Daoy (cell line): ENCODE results near the gene STK24. TPM values are rescaled to one million over a fixed set of nuclear protein-coding genes. Genes with fewer than 3 reads are reported as not detected.

Experiments
- DNase-seq: peaks from one replicate; pipeline ENCODE4 v3.0.0-alpha.2; 2015; ENCODE audit warnings: low read depth
- total RNA-seq: library from RNA; depleted of rRNA; stranded (reverse); fragments of >200 nt; shearing (Covaris generic); gene quantifications from 2 replicates; pipeline ENCODE4 v1.2.3, GENCODE V29; 2014

STK24 gene
- total RNA-seq, 1 experiment from 2014 or later, result 62.6 TPM

DNA sequence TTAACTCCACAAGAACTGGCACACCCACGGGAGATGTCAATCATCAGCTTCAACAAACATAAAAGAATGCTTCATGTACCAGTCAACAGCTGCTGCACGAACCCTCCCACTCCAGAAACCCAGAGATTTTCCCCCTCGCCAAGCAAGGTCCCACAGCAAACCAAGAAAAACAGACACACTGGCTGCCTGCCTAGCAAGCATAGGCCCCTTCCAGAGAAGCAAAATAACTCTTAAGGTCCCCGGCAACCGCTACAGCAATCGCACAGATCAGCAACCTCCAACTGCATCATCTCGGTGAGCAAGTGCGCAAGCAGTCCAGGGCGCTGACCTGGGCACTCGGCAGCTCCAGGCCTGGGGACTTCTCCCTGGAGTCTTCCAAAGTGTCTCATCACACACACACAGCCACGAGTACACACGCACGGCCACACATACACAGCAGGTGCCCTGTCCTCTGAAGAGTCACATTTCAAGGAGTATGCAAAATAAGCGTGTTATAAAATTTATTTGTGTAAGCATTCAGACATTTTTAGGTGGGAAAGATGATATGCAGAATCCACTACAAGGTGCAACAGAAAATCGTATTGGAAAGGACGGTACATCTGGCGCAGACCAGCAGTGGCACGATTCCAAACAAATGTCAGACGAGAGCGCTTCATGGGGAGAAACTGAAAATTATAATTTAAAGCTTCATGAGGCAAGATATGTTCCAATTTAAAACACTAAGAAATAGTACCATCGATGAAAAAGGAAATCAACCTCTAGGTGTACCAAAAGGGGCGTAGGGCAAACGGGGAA is 125.0 kb downstream of the STK24 start:
- no peak for DNase-seq

DNA sequence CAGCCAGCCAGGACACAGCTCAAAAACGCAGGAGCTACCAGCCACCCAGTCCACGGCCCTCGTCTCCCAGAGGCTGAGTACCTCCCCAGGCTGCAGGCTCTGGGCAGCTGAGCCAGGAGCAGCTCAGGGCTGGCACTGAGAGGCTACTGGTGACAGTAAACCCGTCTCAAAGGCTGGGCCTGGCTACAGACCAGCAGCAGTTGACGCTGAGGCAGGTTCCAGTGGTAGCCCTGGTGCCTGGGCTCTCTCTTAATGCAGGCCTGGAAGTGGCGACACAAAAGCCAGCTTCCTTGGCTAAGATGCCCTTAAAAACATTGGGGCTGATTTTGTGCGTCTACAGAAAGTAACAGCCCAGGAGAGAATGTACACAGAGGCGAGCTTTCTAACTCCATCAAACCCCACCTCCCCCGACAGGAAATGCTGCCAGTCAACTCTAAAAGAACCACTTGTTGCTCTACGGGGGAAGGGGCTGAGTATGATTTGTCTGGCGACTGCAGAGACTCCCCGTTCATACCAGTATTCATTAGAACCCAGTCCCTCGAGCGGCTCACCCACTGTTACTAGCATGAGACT is 126.3 kb downstream of the STK24 start:
- no peak for DNase-seq

- no peak for DNase-seq
These were observed 126.9 kb downstream of the STK24 start for GRCh38 chr13:98450026-98450425.

GRCh38 chr13:98449273-98449672 is 127.6 kb downstream of the STK24 start:
- no peak for DNase-seq

GRCh38 chr13:98448642-98448928 is 128.3 kb downstream of the STK24 start:
- DNase-seq, result no peak

- peak; percentile 30 for DNase-seq
These were observed 128.8 kb downstream of the STK24 start for GRCh38 chr13:98447881-98448641.

DNA sequence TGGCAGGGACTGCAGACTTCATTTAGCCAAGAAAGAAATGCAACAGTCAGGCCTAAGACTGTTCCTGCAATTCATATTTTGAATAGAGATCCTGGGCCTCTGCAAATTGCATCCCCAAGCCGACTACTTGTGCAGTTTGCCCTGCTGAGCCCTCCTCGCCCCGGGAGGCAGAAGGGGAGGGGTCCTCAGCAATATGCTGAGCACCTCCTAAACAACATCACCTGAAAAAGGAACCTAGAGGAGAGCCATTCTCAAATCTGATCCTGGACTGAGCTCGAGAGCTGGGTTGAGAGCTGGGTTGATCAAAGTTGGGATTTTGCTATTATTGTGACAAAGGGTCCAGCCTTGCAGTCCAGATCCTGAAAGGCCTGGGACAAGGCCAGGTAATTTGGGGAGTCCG is 129.8 kb downstream of the STK24 start:
- no peak for DNase-seq

- DNase-seq, result no peak
These were observed 130.7 kb downstream of the STK24 start for GRCh38 chr13:98446234-98446621.

DNA sequence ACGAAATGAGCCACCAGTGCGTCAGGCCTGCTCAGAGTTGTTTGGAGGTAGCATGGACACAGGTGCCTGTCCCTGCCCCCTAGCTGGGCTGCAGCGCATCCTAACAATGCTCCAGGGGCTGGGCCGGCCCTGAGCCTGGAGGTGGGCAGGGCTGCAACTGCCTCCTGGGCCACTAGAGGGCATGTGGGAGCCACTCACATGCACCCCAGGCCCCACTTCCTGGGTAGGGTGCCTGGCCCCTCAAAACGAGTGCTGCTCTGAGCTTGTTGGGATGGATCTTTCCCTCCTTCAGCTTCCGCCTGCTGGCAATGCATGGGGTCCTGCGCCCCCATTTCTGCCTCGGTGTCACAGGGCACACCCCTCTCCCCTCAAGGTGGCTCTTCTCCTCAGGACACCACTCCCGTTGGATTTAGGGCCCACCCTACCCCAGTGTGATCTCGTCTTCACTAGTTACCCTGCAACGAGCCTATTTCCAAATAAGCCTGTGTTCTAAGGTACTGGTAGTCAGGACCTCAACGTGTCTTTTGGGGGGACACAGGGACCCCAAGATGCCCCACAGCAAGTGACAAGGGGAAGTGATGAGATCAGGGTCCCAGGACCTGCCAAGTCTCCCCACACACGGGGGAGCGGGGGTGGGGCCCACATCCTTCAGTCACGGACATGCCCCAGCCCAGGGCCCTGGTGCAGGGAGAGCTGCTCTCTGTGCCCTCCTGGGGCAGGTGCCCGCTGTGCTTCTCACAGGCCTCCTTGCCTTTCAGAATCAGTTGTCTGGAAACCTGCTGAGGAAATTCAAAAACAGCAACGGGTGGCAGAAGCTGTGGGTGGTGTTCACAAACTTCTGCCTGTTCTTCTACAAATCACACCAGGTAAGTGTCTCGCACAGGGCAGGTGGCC is 131.3 kb downstream of the STK24 start:
- DNase-seq, result peak; percentile 69

DNA sequence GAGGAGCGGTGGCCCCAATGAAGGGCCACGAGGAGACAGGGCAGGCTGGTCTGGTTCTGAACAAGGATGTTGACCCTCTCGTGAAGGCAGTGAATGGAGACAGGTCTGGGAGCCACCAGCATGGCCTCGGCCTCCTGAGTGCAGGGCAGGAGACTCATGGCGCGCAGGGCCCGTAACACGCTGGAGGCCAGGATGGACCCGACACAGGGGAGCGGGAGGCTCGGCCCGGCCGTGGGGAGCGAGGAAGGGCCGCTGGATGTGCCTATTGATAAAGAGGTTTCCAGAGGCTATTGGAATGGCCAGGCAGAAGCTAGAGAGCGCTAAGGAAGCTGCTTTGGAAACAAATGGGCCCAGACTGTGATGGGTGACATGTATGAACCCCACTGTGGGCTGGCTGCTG is 132.5 kb downstream of the STK24 start:
- no peak for DNase-seq

DNA sequence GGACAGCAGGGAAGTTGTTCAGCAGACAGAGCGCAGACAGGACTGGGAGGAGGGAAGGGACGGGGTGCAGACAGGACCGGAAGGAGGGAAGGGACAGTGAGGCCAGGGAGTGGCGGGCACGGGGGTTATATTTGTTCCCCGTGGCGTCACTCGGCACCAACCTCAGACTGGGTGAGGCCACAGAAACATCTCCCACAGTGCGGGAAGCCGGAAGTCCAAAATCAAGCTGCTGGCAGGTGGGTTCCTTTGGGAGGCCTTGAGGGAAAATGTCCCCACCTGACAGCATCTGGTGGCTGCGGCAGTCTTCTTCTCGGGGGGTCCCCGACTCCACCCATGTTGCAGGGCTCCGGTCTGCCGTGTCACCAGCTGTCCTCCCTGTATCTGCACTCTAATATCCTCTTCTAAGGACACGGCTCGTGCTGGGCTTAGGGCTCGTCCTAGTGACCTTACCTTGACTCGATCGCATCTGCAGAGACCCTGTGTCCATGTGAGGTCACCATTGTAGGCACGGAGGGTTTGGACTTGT is 133.0 kb downstream of the STK24 start:
- DNase-seq, result no peak

- peak; percentile 72 for DNase-seq
These were observed 133.6 kb downstream of the STK24 start for GRCh38 chr13:98443329-98443728.

GRCh38 chr13:98442391-98443230 is 134.3 kb downstream of the STK24 start:
- DNase-seq, result no peak

- no peak for DNase-seq
These were observed 135.7 kb downstream of the STK24 start for GRCh38 chr13:98441056-98441676.

DNA sequence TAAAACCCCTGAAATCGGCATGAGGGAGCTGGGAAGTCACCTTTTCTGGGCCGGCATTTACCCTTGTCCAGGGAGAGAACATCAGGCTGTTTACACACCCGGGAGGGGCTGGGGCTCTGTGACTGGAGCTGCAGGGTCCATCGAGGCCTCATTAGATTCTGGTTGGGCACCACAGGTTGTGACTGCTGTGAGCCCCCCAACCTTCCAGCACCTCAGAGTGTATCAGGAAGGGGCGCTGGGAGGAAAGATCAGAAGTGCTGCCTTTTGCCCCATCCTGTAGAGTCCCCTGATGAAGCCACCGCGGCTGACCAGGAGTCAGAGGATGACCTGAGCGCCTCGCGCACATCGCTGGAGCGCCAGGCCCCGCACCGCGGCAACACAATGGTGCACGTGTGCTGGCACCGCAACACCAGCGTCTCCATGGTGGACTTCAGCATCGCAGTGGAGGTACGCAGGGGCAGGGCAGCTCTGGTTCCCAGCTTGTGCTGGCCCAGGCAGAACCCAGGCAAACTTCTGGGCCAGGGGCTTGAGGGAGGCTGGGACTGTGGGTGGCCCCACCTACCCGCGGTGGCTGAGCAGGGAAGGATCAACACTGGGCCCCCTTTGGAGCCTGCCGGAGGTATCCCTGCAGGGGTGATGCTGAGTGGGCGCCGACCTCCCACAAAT is 136.4 kb downstream of the STK24 start:
- no peak for DNase-seq

- no peak for DNase-seq
These were observed 137.0 kb downstream of the STK24 start for GRCh38 chr13:98439896-98440295.

- no peak for DNase-seq
These were observed 137.6 kb downstream of the STK24 start for GRCh38 chr13:98439126-98439828.

GRCh38 chr13:98438246-98439125 is 138.4 kb downstream of the STK24 start:
- DNase-seq, result no peak
